ENCODE measurements around the gene HOMER3.
"Not testable (repeated sequence)": the region's sequence is repeated elsewhere in the genome, so short reads cannot be mapped to it uniquely, and the experiment has no call there.

The HOMER3 gene

GRCh38 chr19:18952364-18953003, 11.5 kb upstream of the HOMER3 start:
- not testable (repeated sequence) for DNase-seq (ENCODE audit: low read depth)

GRCh38 chr19:18951721-18952281, 10.8 kb upstream of the HOMER3 start:
- DNase-seq (ENCODE audit: low read depth) = no peak

GRCh38 chr19:18949858-18950257, 8.8 kb upstream of the HOMER3 start:
- no peak for DNase-seq (ENCODE audit: low read depth)

GRCh38 chr19:18948976-18949356, 7.9 kb upstream of the HOMER3 start:
- no peak for DNase-seq (ENCODE audit: low read depth)

GRCh38 chr19:18948075-18948975, 7.3 kb upstream of the HOMER3 start:
- no peak for DNase-seq (ENCODE audit: low read depth)

- no peak for DNase-seq (ENCODE audit: low read depth)
Observed at GRCh38 chr19:18946918-18947317, 5.9 kb upstream of the HOMER3 start.

GRCh38 chr19:18946335-18946734, 5.3 kb upstream of the HOMER3 start:
- DNase-seq (ENCODE audit: low read depth) = no peak

GRCh38 chr19:18945297-18945696, 4.3 kb upstream of the HOMER3 start:
- no peak for DNase-seq (ENCODE audit: low read depth)

GRCh38 chr19:18943465-18943864, 2.4 kb upstream of the HOMER3 start:
- no peak for DNase-seq (ENCODE audit: low read depth)

- DNase-seq (ENCODE audit: low read depth) = no peak
Observed at GRCh38 chr19:18942692-18943091, 1.7 kb upstream of the HOMER3 start.

- DNase-seq (ENCODE audit: low read depth) = no peak
Observed at GRCh38 chr19:18941628-18942354, 774 bp upstream of the HOMER3 start.

- DNase-seq (ENCODE audit: low read depth) = peak; percentile 34
Observed at GRCh38 chr19:18939922-18940768, 872 bp downstream of the HOMER3 start.

GRCh38 chr19:18939163-18939562, 1.9 kb downstream of the HOMER3 start:
- no peak for DNase-seq (ENCODE audit: low read depth)

- DNase-seq (ENCODE audit: low read depth) = no peak
Observed at GRCh38 chr19:18933297-18933696, 7.7 kb downstream of the HOMER3 start.

- peak; percentile 79 for DNase-seq (ENCODE audit: low read depth)
Observed at GRCh38 chr19:18932216-18932841, 8.7 kb downstream of the HOMER3 start.

- DNase-seq (ENCODE audit: low read depth) = no peak
Observed at GRCh38 chr19:18931316-18932162, 9.5 kb downstream of the HOMER3 start.

GRCh38 chr19:18929311-18929710, 11.7 kb downstream of the HOMER3 start:
- DNase-seq (ENCODE audit: low read depth) = no peak

- no peak for DNase-seq (ENCODE audit: low read depth)
Observed at GRCh38 chr19:18928018-18928805, 12.8 kb downstream of the HOMER3 start.

GRCh38 chr19:18924684-18925213, 16.3 kb downstream of the HOMER3 start:
- DNase-seq (ENCODE audit: low read depth) = no peak

Measured in amniotic epithelial cell (primary cell).